Diencephalon (tissue), 1 donor: Measurements from ENCODE around the gene TRIM49C. TPM values are rescaled to one million over a fixed set of nuclear protein-coding genes. Genes with fewer than 3 reads are reported as not detected.

Experiments
- small RNA-seq: library from RNA; depleted of rRNA; stranded (forward); fragments of <200 nt; gene quantifications from one replicate; pipeline ENCODE3, GENCODE V24; 2014
- total RNA-seq: library from RNA; depleted of rRNA; stranded (reverse); fragments of >200 nt; gene quantifications from one replicate; pipeline ENCODE4 v1.2.3, GENCODE V29; 2014

The TRIM49C gene, protein sequence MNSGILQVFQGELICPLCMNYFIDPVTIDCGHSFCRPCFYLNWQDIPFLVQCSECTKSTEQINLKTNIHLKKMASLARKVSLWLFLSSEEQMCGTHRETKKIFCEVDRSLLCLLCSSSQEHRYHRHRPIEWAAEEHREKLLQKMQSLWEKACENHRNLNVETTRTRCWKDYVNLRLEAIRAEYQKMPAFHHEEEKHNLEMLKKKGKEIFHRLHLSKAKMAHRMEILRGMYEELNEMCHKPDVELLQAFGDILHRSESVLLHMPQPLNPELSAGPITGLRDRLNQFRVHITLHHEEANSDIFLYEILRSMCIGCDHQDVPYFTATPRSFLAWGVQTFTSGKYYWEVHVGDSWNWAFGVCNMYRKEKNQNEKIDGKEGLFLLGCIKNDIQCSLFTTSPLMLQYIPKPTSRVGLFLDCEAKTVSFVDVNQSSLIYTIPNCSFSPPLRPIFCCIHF
- total RNA-seq, result not detected

DNA sequence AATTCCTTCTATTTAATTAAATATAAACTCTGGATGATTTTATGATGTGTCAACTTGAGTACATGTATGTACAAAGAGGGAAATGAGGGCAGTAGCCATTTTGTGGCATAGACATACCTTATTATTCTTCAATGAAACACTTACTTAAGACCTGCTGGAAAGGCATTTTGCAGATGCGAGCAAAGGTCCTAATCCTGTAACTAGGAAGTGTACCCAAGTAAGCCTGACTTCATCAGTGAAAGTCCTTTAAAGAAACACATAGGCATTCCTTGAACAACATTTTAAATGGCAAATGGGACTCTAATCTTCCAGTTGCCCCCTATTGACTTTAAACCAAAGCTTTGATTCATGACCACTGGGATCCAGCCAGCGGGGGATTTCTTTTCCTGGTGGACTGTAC lies at the start of gene TRIM49C:
Gene TRIM49C (plus strand): TSS at position 301 of the 400 bp plus-strand sequence. CDS start 4,106 bp downstream, outside the sequence.

DNA sequence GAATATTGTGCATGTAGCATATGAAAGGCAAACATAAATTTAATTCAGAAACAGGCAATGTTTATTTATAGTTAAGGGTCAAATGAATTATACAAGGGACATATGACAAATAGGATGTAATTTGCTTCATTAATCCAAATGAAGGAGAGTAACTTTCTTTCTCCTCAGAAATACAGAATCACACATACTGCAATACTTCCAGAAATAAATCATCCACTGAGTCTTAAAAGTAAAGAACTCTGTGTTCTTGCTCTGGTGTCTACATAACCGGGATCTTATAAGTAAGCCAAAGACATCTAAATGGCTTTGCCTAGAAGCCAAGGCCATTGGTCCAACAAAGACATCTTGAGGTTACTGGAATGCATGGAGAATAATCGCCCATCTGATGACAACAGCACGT lies 54.7 kb downstream of the TRIM49C start, which contains the start of gene UBTFL1:
Gene UBTFL1 (plus strand): TSS at position 301 of the 400 bp plus-strand sequence. CDS start 0 bp downstream, at position 301.

Small RNA genes lying within 50 kb of the gene (small RNA-seq; reads per million reads assigned to genes)
- gene AP000827.1, result not detected

Other genes with a start within 250 kb of the TRIM49C start
- gene TRIM49, start 222.5 kb upstream of the TRIM49C start, total RNA-seq, result 0.23 TPM
- gene TRIM64B, start 152.6 kb upstream of the TRIM49C start, total RNA-seq, result not detected
- gene TRIM49D1, start 108.9 kb upstream of the TRIM49C start, total RNA-seq, result not detected
- not detected for gene TRIM49D2, start 107.0 kb upstream of the TRIM49C start, total RNA-seq
- not detected for gene TRIM64, start 65.1 kb upstream of the TRIM49C start, total RNA-seq
- not detected for gene UBTFL1, start 54.8 kb downstream of the TRIM49C start, total RNA-seq
- gene NAALAD2, start 103.6 kb downstream of the TRIM49C start, total RNA-seq, result 16.8 TPM
- gene CHORDC1, start 191.9 kb downstream of the TRIM49C start, total RNA-seq, result 62.5 TPM